Stimulated activated CD4-positive, alpha-beta T cell treated with anti-CD3 and anti-CD28 coated beads, Interleukin-4, amount 100 ng/mL, for 48 hours (primary cell): ENCODE data around the gene HOXC10.

Experiments used
- DNase-seq, 2 donors: peaks; one replicate each; pipeline ENCODE4 v3.0.0-alpha.2; 2020; ENCODE audit warnings: low read depth in 2 of 2

The HOXC10 gene

DNA sequence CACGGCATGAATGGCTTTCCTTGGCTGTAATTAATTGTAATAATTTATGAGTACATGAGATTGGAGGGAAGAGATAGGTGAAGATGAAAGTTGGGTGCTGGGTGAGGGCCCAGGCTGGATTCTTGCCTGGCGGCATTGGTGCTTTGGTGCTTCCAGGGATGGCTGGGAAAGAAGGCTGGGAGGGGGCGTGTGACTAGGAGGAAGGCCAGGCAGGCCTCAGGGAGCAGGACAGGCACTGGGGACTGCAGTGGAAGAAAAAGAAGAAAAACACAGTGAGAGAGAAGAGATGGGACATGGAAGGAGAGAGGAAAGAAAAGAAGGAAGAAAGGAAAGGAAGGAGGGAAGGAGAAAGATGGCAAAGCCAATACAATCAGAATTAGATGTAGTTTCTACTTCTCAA lies 18.7 kb downstream of the HOXC10 start:
- DNase-seq = no peak

DNA sequence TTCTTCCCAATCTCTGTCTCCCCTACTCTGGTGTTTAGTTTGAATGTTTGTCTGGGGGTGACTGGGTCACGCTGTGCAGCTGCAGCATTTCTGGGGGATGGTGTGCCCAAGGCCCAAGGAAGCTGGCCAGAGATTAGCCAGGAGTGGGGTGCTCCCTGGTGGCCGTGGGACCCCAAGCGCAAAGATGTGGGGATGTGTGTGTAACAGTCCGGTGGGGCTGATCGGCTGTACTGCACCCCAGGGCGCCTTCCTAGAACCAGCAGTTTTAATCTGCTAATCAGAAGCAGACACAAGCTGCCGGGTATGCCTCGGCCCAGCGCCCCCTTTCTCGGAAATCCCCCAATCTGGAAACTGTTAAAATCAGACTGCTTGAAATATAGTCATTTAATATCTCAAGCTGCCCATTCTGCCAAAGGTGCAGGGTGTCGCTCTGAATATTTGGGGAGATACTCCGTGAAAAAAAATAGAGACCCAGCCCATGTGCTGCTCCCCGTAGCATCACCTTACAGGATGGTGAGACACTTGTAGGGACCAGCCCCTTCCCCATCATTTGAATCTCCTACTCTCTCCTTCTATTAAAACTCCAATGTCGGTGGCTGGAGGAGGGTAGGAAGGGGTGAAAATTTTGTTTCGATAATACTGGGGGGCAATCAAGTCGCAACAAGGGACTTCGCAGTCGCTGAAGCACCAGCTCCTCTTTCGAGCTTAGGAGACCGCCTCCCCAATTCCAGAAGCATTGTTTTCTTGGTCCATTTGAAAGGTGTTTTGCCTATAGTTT lies 19.3 kb downstream of the HOXC10 start:
- no peak for DNase-seq

GRCh38 chr12:54004841-54005530 lies 20.0 kb downstream of the HOXC10 start:
- DNase-seq = no peak

DNA sequence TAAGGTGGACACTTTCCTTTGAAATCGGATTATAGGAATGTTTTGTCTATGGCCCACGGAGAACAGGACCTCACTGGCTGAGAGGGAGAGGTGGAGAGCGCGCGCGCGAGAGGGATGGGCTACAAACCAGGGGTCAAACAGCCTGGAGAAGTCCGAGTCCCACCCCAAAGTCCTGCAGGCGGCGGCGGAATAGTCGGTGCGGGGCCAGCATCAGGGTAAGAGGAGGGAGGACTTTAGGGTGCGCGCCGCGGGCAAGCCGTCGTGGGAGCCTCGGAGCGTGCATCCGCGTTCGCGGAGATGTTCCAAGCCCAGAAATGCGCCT lies 20.5 kb downstream of the HOXC10 start:
- no peak for DNase-seq

- DNase-seq = peak; percentile 71 to 86
Observed at GRCh38 chr12:54005853-54006558, 21.1 kb downstream of the HOXC10 start.

- no peak for DNase-seq
Observed at GRCh38 chr12:54006559-54007220, 21.7 kb downstream of the HOXC10 start.

DNA sequence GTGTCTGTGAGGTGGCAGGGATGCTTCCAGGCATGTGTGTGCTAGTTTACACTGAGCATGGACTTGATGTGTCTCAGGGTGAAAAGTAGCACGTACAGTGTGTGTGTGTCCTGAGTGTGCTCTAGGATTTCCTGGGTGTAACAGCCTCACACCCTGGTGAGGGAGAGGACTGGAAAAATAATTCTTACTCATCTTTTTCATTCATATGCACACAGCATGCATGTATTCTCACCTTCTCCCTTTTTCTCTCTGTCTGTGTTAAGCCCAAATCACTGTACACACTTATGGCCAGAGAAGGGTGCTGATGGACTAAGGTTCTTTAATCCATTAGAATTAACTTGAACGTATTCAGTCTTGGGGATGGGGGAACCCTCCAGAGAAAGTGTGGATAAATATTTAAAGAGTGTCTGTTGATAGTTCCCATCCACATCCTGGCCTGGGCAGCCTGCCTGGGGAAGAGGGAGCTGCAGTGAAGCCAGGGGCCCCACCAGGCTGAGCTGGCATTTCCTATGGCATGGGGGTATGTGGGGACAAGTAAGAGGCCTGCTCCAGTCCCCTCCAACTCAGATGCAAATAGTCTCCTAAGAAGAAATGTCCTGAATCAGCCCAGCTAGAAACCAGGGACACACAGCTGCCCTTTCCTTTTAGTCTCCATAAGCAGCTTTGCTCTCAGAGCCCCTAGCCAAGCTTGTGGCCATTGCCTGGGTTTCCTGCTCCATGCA lies 22.8 kb downstream of the HOXC10 start:
- no peak for DNase-seq

GRCh38 chr12:54008260-54008552 lies 23.3 kb downstream of the HOXC10 start:
- no peak for DNase-seq

GRCh38 chr12:54009171-54010052 lies 24.5 kb downstream of the HOXC10 start:
- DNase-seq = no peak

GRCh38 chr12:54010053-54010971 lies 25.4 kb downstream of the HOXC10 start:
- no peak for DNase-seq

DNA sequence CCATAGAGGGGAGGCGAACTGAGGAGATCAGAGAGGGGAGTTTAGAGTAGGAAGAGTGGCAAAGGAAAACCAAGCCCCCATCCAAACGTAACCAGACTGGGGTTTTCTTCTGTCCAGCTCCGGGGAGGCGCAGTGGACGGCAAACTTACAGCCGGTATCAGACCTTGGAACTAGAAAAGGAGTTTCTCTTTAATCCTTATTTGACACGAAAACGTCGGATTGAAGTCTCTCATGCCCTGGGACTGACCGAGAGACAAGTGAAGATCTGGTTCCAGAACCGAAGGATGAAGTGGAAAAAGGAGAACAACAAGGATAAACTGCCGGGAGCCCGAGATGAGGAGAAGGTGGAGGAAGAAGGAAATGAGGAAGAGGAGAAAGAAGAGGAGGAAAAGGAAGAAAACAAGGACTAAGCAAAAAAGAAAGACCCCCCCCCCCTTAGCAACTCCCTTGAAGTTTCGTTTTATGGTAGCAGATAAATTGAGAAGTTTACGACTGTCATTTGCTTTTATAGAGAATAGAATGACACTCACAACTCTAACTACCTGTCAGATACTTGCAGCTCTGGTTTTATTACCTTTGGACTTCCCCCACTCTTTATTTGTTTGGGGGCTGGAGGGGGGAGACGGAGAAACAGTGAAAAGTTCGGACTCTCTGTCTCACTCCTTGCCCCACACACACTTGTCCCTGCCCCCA lies 26.2 kb downstream of the HOXC10 start:
- DNase-seq = no peak

GRCh38 chr12:54011665-54012532 lies 27.0 kb downstream of the HOXC10 start:
- DNase-seq = no peak

DNA sequence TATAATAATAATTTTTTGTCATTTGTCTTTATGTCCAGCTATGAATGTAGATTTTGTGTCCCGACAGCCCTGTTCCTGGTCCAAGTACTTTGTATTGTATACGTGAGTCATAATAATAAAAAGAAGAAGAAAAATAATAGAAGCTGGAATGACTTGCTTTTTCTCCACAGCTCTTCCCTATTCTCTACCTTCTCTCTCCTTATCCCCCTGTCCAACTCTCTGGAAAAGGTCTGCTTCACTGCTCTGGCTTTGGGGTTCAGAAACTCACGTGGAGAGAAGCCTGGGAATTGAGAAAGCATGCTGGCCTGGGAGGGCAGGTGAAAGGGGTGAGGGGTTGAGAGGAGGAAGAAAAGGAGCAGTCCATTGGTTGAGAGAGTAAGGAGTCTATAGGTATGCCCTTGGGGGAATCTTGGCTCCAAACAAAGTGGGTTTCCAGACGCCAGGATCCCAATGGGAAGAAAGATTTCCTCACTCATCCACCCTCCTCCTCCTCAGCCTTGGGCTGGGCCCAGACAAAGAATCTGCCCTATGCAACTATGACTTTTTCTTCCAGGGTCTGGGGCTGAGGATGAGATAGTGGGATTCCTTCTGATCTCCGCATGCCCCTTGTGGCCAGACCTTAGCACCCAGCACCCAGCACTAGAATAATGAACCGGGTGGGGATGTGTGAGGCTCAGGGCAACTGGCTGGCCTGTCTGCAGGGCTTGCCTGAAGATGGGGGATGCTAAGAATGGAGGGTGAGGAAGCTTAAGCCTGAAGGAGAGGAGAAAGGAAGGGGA lies 27.9 kb downstream of the HOXC10 start:
- DNase-seq = no peak

GRCh38 chr12:54014377-54015017 lies 29.6 kb downstream of the HOXC10 start:
- no peak for DNase-seq

DNA sequence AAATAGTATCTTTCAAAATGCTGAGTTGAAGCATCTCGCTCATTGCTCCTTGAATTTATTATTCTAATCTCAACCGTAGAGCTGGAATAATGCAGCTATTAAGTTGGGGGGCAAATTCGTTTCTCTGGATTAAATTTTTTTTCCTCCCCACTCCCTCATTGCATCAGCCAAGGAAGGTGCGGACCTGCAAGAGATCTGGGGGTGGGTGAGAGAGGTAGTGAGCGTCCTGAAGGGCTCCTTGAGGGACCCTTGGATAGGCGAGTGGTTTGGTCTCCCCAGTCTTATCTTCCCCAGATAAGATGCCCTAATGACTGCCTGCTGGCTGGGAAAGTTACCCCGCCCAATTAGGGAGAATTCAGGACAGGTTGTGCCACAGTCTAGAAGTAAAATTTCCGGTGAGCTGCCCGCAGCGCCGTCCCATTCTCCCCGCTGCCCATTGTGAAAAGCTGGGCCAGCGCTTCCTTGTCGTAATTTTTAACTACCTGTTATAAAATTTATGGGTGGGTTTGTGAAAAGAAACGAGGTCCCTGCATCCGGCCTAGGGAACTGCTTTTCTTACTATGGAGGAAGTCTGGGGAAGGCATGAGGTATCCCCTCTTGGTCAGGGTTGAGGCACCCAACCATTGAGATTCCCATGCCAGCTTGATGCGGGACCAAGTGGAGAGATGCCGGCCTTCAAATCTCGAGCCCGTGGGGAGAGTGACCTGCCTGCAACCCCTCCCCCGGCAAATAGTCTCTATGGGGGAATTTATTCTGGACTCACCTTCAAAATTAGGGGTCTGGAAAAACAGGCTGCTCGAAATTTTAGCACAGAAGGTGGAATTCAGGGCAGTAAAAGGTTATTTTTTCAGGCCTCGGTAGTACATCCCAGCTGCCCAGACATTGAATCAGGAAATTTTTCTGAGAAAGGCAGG lies 30.3 kb downstream of the HOXC10 start:
- DNase-seq = no peak

DNA sequence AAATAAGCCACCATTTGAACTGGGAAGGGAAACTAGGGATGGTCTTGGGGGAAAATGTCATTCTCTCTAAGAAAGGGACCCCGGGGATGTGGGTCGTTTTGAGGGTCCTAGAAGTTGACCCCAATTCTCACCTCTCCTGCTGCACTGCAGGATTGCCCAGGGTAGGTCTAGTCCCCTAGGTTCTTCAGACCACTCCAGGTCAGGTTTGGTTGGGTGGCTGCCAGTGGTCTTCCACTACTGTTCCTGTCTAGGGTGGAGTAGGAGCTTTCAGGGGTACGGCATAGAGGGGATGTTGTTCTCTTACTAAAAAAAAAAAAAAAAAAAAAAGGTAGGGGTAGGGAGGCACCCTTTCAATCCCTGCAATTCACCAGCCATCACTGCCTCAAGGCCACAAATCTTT lies 31.1 kb downstream of the HOXC10 start:
- no peak for DNase-seq
